Measurements from ENCODE around the gene TPPP3. TPM values are rescaled to one million over a fixed set of nuclear protein-coding genes. Genes with fewer than 3 reads are reported as not detected.

Gene TPPP3
- total and polyA plus RNA-seq, 8 donors = 79.2 to 403 (median 335) TPM

- no peak overlapping the region for H3K4me3 ChIP-seq
- no peak overlapping the region for H3K27ac ChIP-seq
- ATAC-seq (no peak), DNase-seq (no peak)
- no peaks in the 10 kb centered on the region for H3K9me3 ChIP-seq
- peaks cover 0 to 15% of the 10 kb centered on the region in 2 donors for H3K27me3 ChIP-seq
- H3K36me3 ChIP-seq = peaks cover 0 to 54% of the 10 kb centered on the region in 2 donors
- TF ChIP-seq CTCF (IDR thresholded peaks at IDR 0.05) = no peak
- H3K4me1 ChIP-seq = peaks cover 10 to 27% of the 10 kb centered on the region in 2 donors
- intact Hi-C loops (cut with DNase I) = no loop called here
Observed at GRCh38 chr16:67435758-67436164, 42.5 kb upstream of the TPPP3 start.

- Histone ChIP-seq H3K9me3 (no peaks in the 10 kb centered on the region), H3K27me3 (peaks cover 13 to 40% of the 10 kb centered on the region in 2 donors), H3K36me3 (peaks cover 0 to 29% of the 10 kb centered on the region in 2 donors), H3K4me3 (no peak overlapping the region), H3K4me1 (peaks cover 18 to 41% of the 10 kb centered on the region in 2 donors), H3K27ac (no peak overlapping the region)
- DNase-seq = no peak
- intact Hi-C loops (cut with DNase I) = no loop called here
- no peak for ATAC-seq
- no peak for TF ChIP-seq CTCF (IDR thresholded peaks at IDR 0.05)
Observed at GRCh38 chr16:67433131-67433719, 39.9 kb upstream of the TPPP3 start.

DNA sequence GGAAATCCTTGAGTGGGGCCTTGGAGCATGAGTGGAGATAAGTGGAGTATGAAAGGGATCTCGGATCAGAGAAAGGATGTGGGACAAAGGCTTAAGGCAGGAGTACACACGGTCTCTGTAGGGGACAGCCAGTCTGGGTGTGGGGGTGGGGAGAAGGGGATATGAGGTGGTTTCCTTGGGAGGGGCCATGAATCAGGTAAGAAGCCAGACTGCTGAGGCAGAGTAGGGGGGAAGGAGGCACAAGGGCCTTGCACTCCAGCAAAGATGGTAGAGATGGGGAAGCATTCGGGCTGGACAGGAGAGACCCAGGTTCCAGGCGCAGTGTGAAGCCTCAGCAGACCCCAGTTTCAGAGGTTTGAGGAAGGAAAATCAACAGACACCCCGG is 39.2 kb upstream of the TPPP3 start:
- Histone ChIP-seq H3K27ac (no peak overlapping the region), H3K9me3 (no peaks in the 10 kb centered on the region), H3K36me3 (peaks cover 0 to 21% of the 10 kb centered on the region in 2 donors), H3K4me3 (no peak overlapping the region), H3K4me1 (peaks cover 21 to 46% of the 10 kb centered on the region in 2 donors), H3K27me3 (peaks cover 13 to 46% of the 10 kb centered on the region in 2 donors)
- no peak for TF ChIP-seq CTCF (IDR thresholded peaks at IDR 0.05)
- DNase-seq = no peak
- no peak for ATAC-seq
- intact Hi-C loops (cut with DNase I) = no loop called here

GRCh38 chr16:67431775-67432505 is 38.6 kb upstream of the TPPP3 start:
- Histone ChIP-seq H3K27ac (no peak overlapping the region), H3K4me1 (peaks cover 21 to 46% of the 10 kb centered on the region in 2 donors), H3K9me3 (no peaks in the 10 kb centered on the region), H3K4me3 (peak overlapping the region; percentile 33 to 48), H3K27me3 (peaks cover 13 to 46% of the 10 kb centered on the region in 2 donors), H3K36me3 (peaks cover 0 to 16% of the 10 kb centered on the region in 2 donors)
- DNase-seq = no peak
- no peak for TF ChIP-seq CTCF (IDR thresholded peaks at IDR 0.05)
- ATAC-seq = no peak
- intact Hi-C loops (cut with DNase I) = no loop called here

- H3K27me3 ChIP-seq = peaks cover 13 to 46% of the 10 kb centered on the region in 2 donors
- peak within 1 kb of the TSS; percentile 33 to 48 for H3K4me3 ChIP-seq
- no peak within 1 kb of the TSS for H3K27ac ChIP-seq
- no peaks in the 10 kb centered on the region for H3K9me3 ChIP-seq
- no peak for TF ChIP-seq CTCF (IDR thresholded peaks at IDR 0.05)
- intact Hi-C loops (cut with DNase I) = no loop called here
- peaks cover 0 to 9% of the 10 kb centered on the region in 2 donors for H3K36me3 ChIP-seq
- H3K4me1 ChIP-seq = peaks cover 21 to 46% of the 10 kb centered on the region in 2 donors
- DNase-seq = peak in 2 of 4 donors; percentile 57 to 90
- ATAC-seq = peak; percentile 63
Observed at GRCh38 chr16:67430977-67431774, 37.9 kb upstream of the TPPP3 start, which contains the start of gene HSD11B2. TSS of gene HSD11B2 (plus strand) at chr16:67431121. CDS start at chr16:67431249, 128 bp downstream.
